ENCODE results near the gene TTLL8.

The TTLL8 gene

DNA sequence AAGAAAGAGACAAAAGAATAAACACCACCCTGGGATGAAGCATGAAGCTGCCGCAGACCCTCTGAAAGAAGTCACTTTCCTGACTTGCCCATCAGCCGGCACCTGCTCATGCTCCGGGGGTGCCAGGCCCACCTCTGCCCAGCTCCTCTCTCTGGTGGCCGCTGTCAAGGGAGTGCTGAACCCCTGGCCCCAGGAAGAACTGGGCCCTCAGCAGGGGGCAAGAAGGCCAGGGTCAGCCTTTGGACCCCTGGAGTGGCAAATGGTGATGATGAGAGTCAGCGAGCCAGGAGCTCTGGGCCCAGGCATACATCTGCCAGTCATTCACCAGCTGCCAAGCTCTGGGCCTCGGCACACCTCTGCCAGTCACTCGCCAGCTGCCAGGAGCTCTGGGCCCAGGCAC is 17.4 kb downstream of the TTLL8 start:
- H3K4me3 ChIP-seq (ENCODE audit: low read depth, low read length) = no peak overlapping the region
- TF ChIP-seq, protein P1, sequence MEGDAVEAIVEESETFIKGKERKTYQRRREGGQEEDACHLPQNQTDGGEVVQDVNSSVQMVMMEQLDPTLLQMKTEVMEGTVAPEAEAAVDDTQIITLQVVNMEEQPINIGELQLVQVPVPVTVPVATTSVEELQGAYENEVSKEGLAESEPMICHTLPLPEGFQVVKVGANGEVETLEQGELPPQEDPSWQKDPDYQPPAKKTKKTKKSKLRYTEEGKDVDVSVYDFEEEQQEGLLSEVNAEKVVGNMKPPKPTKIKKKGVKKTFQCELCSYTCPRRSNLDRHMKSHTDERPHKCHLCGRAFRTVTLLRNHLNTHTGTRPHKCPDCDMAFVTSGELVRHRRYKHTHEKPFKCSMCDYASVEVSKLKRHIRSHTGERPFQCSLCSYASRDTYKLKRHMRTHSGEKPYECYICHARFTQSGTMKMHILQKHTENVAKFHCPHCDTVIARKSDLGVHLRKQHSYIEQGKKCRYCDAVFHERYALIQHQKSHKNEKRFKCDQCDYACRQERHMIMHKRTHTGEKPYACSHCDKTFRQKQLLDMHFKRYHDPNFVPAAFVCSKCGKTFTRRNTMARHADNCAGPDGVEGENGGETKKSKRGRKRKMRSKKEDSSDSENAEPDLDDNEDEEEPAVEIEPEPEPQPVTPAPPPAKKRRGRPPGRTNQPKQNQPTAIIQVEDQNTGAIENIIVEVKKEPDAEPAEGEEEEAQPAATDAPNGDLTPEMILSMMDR (IDR thresholded peaks at IDR 0.05; ENCODE audit: low read depth, low read length, missing control alignments) = no peak
- DNase-seq (ENCODE audit: low read depth) = no peak

DNA sequence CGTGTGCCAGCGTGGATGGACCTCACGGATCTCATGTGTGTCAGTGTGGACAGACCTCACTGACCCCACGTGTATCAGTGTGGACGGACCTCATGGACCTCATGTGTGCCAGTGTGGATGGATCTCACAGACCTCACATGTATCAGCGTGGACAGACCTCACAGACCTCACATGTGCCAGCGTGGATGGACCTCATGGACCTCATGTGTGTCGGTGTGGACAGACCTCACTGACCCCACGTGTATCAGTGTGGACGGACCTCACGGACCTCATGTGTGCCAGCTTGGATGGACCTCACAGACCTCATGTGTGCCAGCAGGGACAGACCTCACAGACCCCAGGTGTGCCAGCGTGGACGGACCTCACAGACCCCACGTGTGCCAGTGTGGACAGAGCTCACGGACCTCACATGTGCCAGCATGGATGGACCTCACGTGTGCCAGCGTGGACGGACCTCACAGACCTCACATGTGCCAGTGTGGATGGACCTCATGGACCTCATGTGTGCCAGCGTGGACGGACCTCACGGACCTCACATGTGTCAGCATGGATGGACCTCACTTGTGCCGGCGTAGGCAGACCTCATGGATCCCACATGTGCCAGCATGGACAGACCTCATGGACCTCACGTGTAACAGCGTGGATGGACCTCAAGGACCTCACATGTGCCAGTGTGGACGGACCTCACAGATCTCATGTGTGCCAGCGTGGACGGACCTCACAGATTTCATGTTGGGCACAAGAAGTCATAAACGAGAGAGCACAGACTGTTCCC is 18.2 kb downstream of the TTLL8 start:
- no peak for DNase-seq (ENCODE audit: low read depth)
- TF ChIP-seq, protein P1 (IDR thresholded peaks at IDR 0.05; ENCODE audit: low read depth, low read length, missing control alignments) = no peak
- no peak overlapping the region for H3K4me3 ChIP-seq (ENCODE audit: low read depth, low read length)

DNA sequence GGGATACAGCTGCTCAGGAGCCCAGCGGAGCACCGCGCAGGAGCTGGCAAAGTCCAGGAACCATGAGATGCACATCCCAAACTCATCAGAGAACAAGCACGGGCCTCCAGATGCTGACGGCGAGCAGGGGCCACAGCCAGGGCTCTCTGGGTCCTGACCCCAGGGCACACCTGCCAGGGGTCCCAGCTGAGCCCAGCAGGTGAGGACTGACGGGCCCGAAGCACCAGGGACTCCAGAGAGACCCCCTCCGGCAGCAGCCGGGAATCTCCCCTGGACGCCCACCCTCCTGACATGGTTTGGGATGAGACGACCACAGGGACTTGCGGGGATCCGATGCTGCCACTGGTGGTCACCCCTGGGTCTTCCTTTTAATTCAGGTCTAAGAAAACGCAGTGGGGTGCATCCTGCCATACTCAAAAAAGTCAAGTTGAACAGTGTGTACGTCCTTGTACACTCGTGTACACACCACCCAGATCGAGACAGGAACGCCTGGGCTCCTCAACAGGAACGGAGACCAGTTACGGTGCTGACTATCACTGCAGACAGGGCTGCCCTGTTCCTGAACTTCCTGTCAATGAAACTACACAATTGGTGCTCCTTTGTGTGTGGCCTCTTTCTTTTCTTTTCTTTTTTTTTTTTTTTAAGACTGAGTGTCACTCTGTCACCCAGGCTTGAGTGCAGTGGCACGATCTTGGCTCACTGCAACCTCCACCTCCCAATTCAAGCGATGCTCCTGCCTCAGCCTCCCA is 21.9 kb downstream of the TTLL8 start:
- H3K4me3 ChIP-seq (ENCODE audit: low read depth, low read length) = no peak overlapping the region

DNA sequence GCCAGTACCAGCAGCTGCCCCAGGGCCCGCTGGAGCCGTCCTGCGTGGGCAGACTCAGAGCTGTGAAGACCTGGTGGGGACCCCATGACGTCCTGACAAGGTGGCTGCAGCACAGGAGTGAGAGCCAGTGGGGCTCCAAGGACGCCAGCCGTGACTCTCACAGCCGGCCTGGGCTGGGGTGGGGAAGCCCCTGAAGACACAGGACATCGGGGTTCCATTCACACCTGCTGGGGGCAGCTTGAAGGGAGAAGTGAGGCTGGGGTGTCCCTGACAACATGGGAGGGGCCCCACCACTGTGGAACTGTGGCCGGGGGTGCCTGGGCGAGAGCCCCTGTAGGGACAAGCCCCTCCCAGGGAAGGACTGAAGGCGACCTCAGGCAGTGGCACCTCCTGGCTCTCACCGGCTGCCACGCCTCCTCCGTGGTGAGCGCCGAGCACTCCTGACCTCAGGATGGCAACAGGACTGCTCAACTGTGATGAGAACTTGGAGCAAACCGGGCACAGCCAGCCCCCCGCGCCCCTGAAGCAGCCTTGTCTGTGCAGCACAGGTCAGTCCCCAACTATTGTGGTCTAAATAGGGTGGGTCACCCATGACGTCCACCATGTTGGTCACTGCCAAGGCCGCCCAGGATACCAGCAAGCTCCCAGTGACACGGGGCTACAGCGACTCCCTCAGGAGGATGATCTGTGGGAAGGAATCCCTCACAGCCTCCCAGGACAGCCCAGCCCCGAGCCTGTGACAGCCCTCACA is 22.8 kb downstream of the TTLL8 start:
- DNase-seq (ENCODE audit: low read depth) = no peak
- no peak overlapping the region for H3K4me3 ChIP-seq (ENCODE audit: low read depth, low read length)
- TF ChIP-seq, protein P1 (IDR thresholded peaks at IDR 0.05; ENCODE audit: low read depth, low read length, missing control alignments) = no peak

More for the DNA sequence above, 21.9 kb downstream of the TTLL8 start:
- DNase-seq (ENCODE audit: low read depth) = no peak
- TF ChIP-seq, protein P1 (IDR thresholded peaks at IDR 0.05; ENCODE audit: low read depth, low read length, missing control alignments) = no peak

DNA sequence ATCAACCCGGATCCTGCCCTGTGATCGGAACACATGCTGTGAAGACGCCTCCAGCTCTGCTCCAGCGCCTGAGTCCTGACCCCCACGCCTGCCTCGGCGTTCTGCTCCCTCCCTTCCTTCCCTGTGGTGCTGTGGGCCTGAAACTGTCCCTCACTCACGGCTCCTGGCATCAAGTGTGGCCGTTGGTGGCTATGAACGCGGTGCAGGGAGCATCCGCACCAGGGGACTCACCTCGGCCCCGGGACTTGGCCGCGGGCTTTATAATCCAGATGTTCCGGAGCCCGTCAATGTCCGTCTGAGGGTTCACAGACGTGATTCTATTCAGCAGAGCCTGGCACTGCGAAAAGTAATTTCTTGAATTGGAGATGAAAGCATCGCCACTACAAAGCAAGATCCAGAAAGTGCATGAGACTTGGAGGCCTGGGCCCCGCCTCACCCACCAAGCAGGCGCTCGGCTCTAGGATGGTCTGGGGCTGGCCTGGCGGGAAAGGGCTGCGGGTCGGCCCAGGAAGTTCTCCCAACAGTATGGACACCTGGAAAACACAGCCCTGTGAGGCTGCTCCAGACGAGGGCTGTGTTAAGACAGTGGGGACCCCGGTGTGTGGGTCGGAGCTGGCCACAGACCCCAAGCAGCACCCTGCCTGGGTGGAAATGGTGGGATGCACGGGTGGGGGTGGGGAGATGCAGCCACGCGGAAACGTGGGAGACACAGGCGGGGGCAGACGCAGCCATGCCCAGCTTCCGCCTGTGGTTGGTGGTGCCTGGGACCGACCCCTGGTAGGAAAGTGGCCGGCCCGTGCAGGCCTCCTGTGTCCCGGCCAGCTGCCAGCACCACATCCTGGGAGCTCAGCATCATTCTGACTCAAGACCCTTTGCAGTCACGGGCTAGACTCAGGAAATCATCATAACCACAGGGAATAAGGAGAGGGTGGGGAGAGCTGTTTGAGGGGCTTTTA is 23.7 kb downstream of the TTLL8 start:
- TF ChIP-seq, protein P1 (IDR thresholded peaks at IDR 0.05; ENCODE audit: low read depth, low read length, missing control alignments) = no peak
- no peak for DNase-seq (ENCODE audit: low read depth)
- no peak overlapping the region for H3K4me3 ChIP-seq (ENCODE audit: low read depth, low read length)
